Measurements from ENCODE around the gene DNAJC17. TPM values are rescaled to one million over a fixed set of nuclear protein-coding genes. Genes with fewer than 3 reads are reported as not detected.

DNAJC17 gene
- total and polyA plus RNA-seq, 12 donors = 27.4 to 174 (median 42.6) TPM

GRCh38 chr15:40773902-40774301, 33.4 kb downstream of the DNAJC17 start:
- Histone ChIP-seq H3K9me3 (replicated peaks in 1 of 3) (no peaks in the 10 kb centered on the region), H3K4me1 (replicated peaks in 1 of 2) (peaks cover 5 to 11% of the 10 kb centered on the region in 2 donors), H3K27ac (no peak overlapping the region), H3K27me3 (no peaks in the 10 kb centered on the region), H3K36me3 (replicated peaks in 1 of 2) (peaks cover 0 to 70% of the 10 kb centered on the region in 2 donors), H3K4me3 (no peak overlapping the region)
- TF ChIP-seq POLR2A (IDR thresholded peaks at IDR 0.05) (no peak), CTCF (IDR thresholded peaks at IDR 0.05) (no peak)
- no peak for DNase-seq
- WGBS, 4 donors = 95 to 97% (median 95%) methylated on average over 5 to 6 of the region's 6 CpGs; no CpG with 5 or more reads in 1 of the 4 donors
- intact Hi-C loops (cut with DNase I) = no loop called here

GRCh38 chr15:40773496-40773895, 33.8 kb downstream of the DNAJC17 start:
- peaks cover 0 to 66% of the 10 kb centered on the region in 2 donors for H3K36me3 ChIP-seq (replicated peaks in 1 of 2)
- intact Hi-C loops (cut with DNase I) = no loop called here
- H3K9me3 ChIP-seq (replicated peaks in 1 of 3) = no peaks in the 10 kb centered on the region
- H3K4me3 ChIP-seq = no peak overlapping the region
- H3K4me1 ChIP-seq (replicated peaks in 1 of 2) = peaks cover 5 to 12% of the 10 kb centered on the region in 2 donors
- 90 to 97% (median 92%) methylated on average over 4 to 8 of the region's 8 CpGs for WGBS, 4 donors
- no peak overlapping the region for H3K27ac ChIP-seq
- no peaks in the 10 kb centered on the region for H3K27me3 ChIP-seq
- no peak for DNase-seq
- TF ChIP-seq CTCF (IDR thresholded peaks at IDR 0.05) (no peak), POLR2A (IDR thresholded peaks at IDR 0.05) (no peak)

- Histone ChIP-seq H3K4me1 (replicated peaks in 1 of 2) (peaks cover 8 to 12% of the 10 kb centered on the region in 2 donors), H3K4me3 (no peak overlapping the region), H3K36me3 (replicated peaks in 1 of 2) (peaks cover 0 to 52% of the 10 kb centered on the region in 2 donors), H3K9me3 (replicated peaks in 1 of 3) (no peaks in the 10 kb centered on the region), H3K27ac (no peak overlapping the region), H3K27me3 (no peaks in the 10 kb centered on the region)
- WGBS, 4 donors = 91 to 94% (median 93%) methylated on average over 12 to 13 of the region's 13 CpGs
- intact Hi-C loops (cut with DNase I) = no loop called here
- TF ChIP-seq CTCF (IDR thresholded peaks at IDR 0.05) (no peak), POLR2A (IDR thresholded peaks at IDR 0.05) (no peak)
- DNase-seq = no peak
Observed at GRCh38 chr15:40772014-40772413, 35.3 kb downstream of the DNAJC17 start.

GRCh38 chr15:40771242-40771641, 36.0 kb downstream of the DNAJC17 start:
- no peak for TF ChIP-seq POLR2A (IDR thresholded peaks at IDR 0.05)
- TF ChIP-seq CTCF (IDR thresholded peaks at IDR 0.05) = no peak
- H3K27ac ChIP-seq = no peak overlapping the region

More at GRCh38 chr15:40771242-40771641, 36.0 kb downstream of the DNAJC17 start:
- peaks cover 0 to 44% of the 10 kb centered on the region in 2 donors for H3K36me3 ChIP-seq (replicated peaks in 1 of 2)
- H3K9me3 ChIP-seq (replicated peaks in 1 of 3) = no peaks in the 10 kb centered on the region
- DNase-seq = no peak
- intact Hi-C loops (cut with DNase I) = no loop called here
- WGBS, 4 donors = 89 to 99% (median 93%) methylated on average over 5 of the region's 5 CpGs
- H3K4me1 ChIP-seq (replicated peaks in 1 of 2) = peaks cover 16 to 19% of the 10 kb centered on the region in 2 donors
- H3K27me3 ChIP-seq = no peaks in the 10 kb centered on the region
- H3K4me3 ChIP-seq = no peak overlapping the region
